K562 (cell line): ENCODE measurements around the gene PXDC1.

Experiments used
- CREB3L1 ChIP-seq: fragments of 450-650 bp; IDR thresholded peaks from 2 replicates; pipeline ENCODE4 v1.6.1; 2014; ENCODE audit warnings: low read depth, mild to moderate bottlenecking, moderate library complexity, borderline replicate concordance
- CTCF ChIP-seq, 3 experiments: IDR thresholded peaks in 2 of 3; conservative IDR thresholded peaks in 1 of 3; 2 replicates each; pipeline ENCODE4 v1.5.1; 2011 to 2012; ENCODE audit warnings: low read length in 3 of 3, mild to moderate bottlenecking in 3 of 3, control low read depth in 2 of 3, improper control_type of control experiment in 1 of 3, inconsistent platforms in 1 of 3, low read depth in 1 of 3, mixed read lengths in 1 of 3, moderate library complexity in 1 of 3; ENCODE audit not compliant: insufficient read depth in 2 of 3
- HDAC6 ChIP-seq: IDR thresholded peaks from 2 replicates; pipeline ENCODE4 v1.6.1; 2012; ENCODE audit warnings: low read depth, mild to moderate bottlenecking, control low read depth, inconsistent platforms, low read length, moderate library complexity
- HMG20A ChIP-seq: fragments of 450-650 bp; formaldehyde crosslinking; conservative IDR thresholded peaks from 2 replicates; pipeline ENCODE4 v1.4.0; 2020; ENCODE audit warnings: mild to moderate bottlenecking, mixed read lengths
- MAZ ChIP-seq, 2 experiments: fragments of 450-650 bp in 1 of 2; sonication (generic) in 1 of 2; formaldehyde crosslinking; IDR thresholded peaks in 1 of 2; conservative IDR thresholded peaks in 1 of 2; 2 replicates each; pipeline versions ENCODE4 v1.4.0 to v1.5.0; 2020; ENCODE audit warnings: mild to moderate bottlenecking in 1 of 2, missing genetic modification reagents in 1 of 2
- MLX ChIP-seq, 2 experiments: fragments of 450-650 bp in 1 of 2; sonication (generic) in 1 of 2; formaldehyde crosslinking; conservative IDR thresholded peaks; 2 replicates each; pipeline versions ENCODE4 v1.4.0 to v1.8.1; 2020 to 2022; ENCODE audit warnings: mild to moderate bottlenecking in 1 of 2, missing genetic modification reagents in 1 of 2
- NFYB ChIP-seq: IDR thresholded peaks from 2 replicates; pipeline ENCODE4 v1.6.1; 2011; ENCODE audit warnings: mild to moderate bottlenecking, moderate library complexity; ENCODE audit not compliant: insufficient read length; ENCODE audit errors: extremely low read depth
- NR2C1 ChIP-seq, 2 experiments: fragments of 450-650 bp; IDR thresholded peaks; 2 replicates each; pipeline ENCODE4 v1.6.1; 2017; ENCODE audit warnings: mild to moderate bottlenecking in 2 of 2, antibody characterized with exemption in 1 of 2, inconsistent platforms in 1 of 2, missing compliant biosample characterization in 1 of 2, missing genetic modification characterization in 1 of 2
- TAF1 ChIP-seq: IDR thresholded peaks from 2 replicates; pipeline ENCODE4 v1.6.1; 2011; ENCODE audit warnings: mild to moderate bottlenecking, low read length, moderate library complexity; ENCODE audit not compliant: insufficient read depth, control insufficient read depth, severe bottlenecking; ENCODE audit errors: extremely low read depth
- U2AF1 ChIP-seq: fragments of 200-400 bp; formaldehyde crosslinking; optimal IDR thresholded peaks from 2 replicates; pipeline ENCODE3; 2017; ENCODE audit warnings: mild to moderate bottlenecking, low read depth, low read length, moderate library complexity

- TF ChIP-seq U2AF1 (no peak), HDAC6 (no peak), TAF1 (no peak), MAZ (CRISPR knock-in tag; conservative IDR thresholded peaks at IDR 0.05 in 1 of 2, IDR thresholded peaks at IDR 0.05 in 1 of 2) (no peak), CREB3L1 (no peak), NFYB (no peak), NR2C1 (IDR thresholded peaks at IDR 0.05) (no peak), NR2C1 (tag; IDR thresholded peaks at IDR 0.05) (no peak), CTCF (IDR thresholded peaks at IDR 0.05 in 2 of 3, conservative IDR thresholded peaks at IDR 0.05 in 1 of 3; ENCODE audit: insufficient read depth in 2 of 3, low read depth in 1 of 3, low read length in 3 of 3) (no peak), MLX (CRISPR knock-in tag; conservative IDR thresholded peaks at IDR 0.05) (no peak), HMG20A (no peak)
These were observed 27.5 kb downstream of the PXDC1 start for GRCh38 chr6:3723966-3724365.
